GM12878 (cell line): ENCODE measurements around the gene CTDNEP1. TPM values are rescaled to one million over a fixed set of nuclear protein-coding genes. Genes with fewer than 3 reads are reported as not detected.
A peak's percentile ranks its signal among the peaks of the same experiment; 100 is the strongest.

Source experiments
- ATAC-seq: fragments of 200-7000 bp; cut with Tn5 transposase; 3 replicates; pipeline ENCODE4 v1.9.1; 2020; ENCODE audit warnings: mild to moderate bottlenecking, moderate library complexity
- BruUV-seq: library from RNA; stranded (reverse); fragments of 400-500 nt; replicated peaks from 2 replicates; lab custom pipeline; 2021; lab: Mats Ljungman, UMichigan
- CTCF ChIA-PET: fragments of 300-600 bp; sonication (Branson Sonifier 250); formaldehyde crosslinking; extraction: SDS; loops from one replicate; lab custom pipeline; 2021; ENCODE audit warnings: inconsistent platforms; lab: Yijun Ruan, JAX
- POLR2A ChIA-PET: fragments of 350-600 bp; formaldehyde crosslinking; extraction: SDS; loops from one replicate; lab custom pipeline; 2021; ENCODE audit warnings: inconsistent platforms; lab: Charles Lee
- RAD21 ChIA-PET: fragments of 300-600 bp; sonication (Branson Sonifier 250); formaldehyde crosslinking; loops from one replicate; lab custom pipeline; 2023; ENCODE audit warnings: antibody characterized with exemption; ENCODE audit not compliant: unreplicated experiment; lab: Charles Lee
- SMC1A ChIA-PET: fragments of 300-600 bp; sonication (Branson Sonifier 250); formaldehyde crosslinking; loops from one replicate; lab custom pipeline; 2023; ENCODE audit not compliant: unreplicated experiment, uncharacterized antibody; lab: Charles Lee
- DNase-seq: peaks from one replicate; pipeline ENCODE4 v3.0.0-alpha.2; 2011; ENCODE audit warnings: low read depth, low spot score
- FAIRE-seq: peaks from 3 replicates; lab custom pipeline; 2011; peaks lifted over from hg19 to GRCh38; lab: Jason Lieb, UNC
- H2AFZ ChIP-seq: 2 replicates; pipeline ENCODE4 v1.6.0; 2011; ENCODE audit warnings: low read depth, low read length, control low read depth; ENCODE audit not compliant: control insufficient read depth
- H3K27ac ChIP-seq: 2 replicates; pipeline ENCODE4 v1.5.1; 2011; ENCODE audit warnings: control low read depth; ENCODE audit not compliant: control insufficient read depth, insufficient read depth
- H3K27me3 ChIP-seq, 2 experiments: replicated peaks in 1 of 2; 2 replicates each; pipeline versions ENCODE4 v1.6.0 to v1.6.1; 2011; ENCODE audit warnings: low read length in 1 of 2; ENCODE audit not compliant: control insufficient read depth in 2 of 2, insufficient read depth in 2 of 2
- H3K36me3 ChIP-seq, 2 experiments: 2 replicates each; pipeline ENCODE4 v1.5.1; 2011; ENCODE audit warnings: low read length in 1 of 2; ENCODE audit not compliant: control insufficient read depth in 2 of 2, insufficient read depth in 2 of 2
- H3K4me1 ChIP-seq: 2 replicates; pipeline ENCODE4 v1.6.1; 2011; ENCODE audit warnings: mild to moderate bottlenecking, low read length, moderate library complexity, mixed read lengths; ENCODE audit not compliant: control insufficient read depth, insufficient read depth
- H3K4me2 ChIP-seq: 2 replicates; pipeline ENCODE4 v1.6.0; 2011; ENCODE audit warnings: control low read depth; ENCODE audit not compliant: control insufficient read depth, insufficient read depth
- H3K4me3 ChIP-seq: fragments of 200-600 bp; sonication (generic); 2 replicates; pipeline ENCODE4 v1.5.1; 2016
- H3K79me2 ChIP-seq: 2 replicates; pipeline ENCODE4 v1.6.0; 2011; ENCODE audit warnings: low read length; ENCODE audit not compliant: control insufficient read depth, insufficient read depth
- H3K9ac ChIP-seq: 2 replicates; pipeline ENCODE4 v1.8.0; 2011; ENCODE audit warnings: low read length, control low read depth, mixed read lengths; ENCODE audit not compliant: control insufficient read depth, insufficient read depth
- H3K9me3 ChIP-seq: replicated peaks from 3 replicates; pipeline ENCODE4 v1.5.1; 2011; ENCODE audit warnings: mild to moderate bottlenecking, low read length; ENCODE audit not compliant: control insufficient read depth, insufficient read depth
- H4K20me1 ChIP-seq: 2 replicates; pipeline ENCODE4 v1.6.0; 2011; ENCODE audit not compliant: control insufficient read depth, insufficient read depth
- ASH2L ChIP-seq: fragments of 300-600, 200-600 bp; sonication (generic); IDR thresholded peaks from 2 replicates; pipeline ENCODE4 v1.6.1; 2017; ENCODE audit warnings: low read depth, mild to moderate bottlenecking, borderline replicate concordance
- ATF7 ChIP-seq: fragments of 450-650 bp; IDR thresholded peaks from 2 replicates; pipeline ENCODE4 v1.6.1; 2016; ENCODE audit warnings: low read depth, mild to moderate bottlenecking
- GABPA ChIP-seq: IDR thresholded peaks from 2 replicates; pipeline ENCODE4 v1.6.1; 2014; ENCODE audit warnings: antibody characterized with exemption, low read depth, mild to moderate bottlenecking, inconsistent platforms
- HCFC1 ChIP-seq: fragments of 150-350 bp; IDR thresholded peaks from 2 replicates; pipeline ENCODE4 v1.6.1; 2014; ENCODE audit warnings: low read length
- IKZF1 ChIP-seq: fragments of 450-650 bp; conservative IDR thresholded peaks from 2 replicates; pipeline ENCODE4 v1.6.1; 2017; ENCODE audit warnings: antibody characterized with exemption, mild to moderate bottlenecking
- KAT2A ChIP-seq: conservative IDR thresholded peaks from 2 replicates; pipeline ENCODE4 v1.6.1; 2011; ENCODE audit warnings: low read depth, low read length; ENCODE audit not compliant: control insufficient read depth
- NR2C1 ChIP-seq: fragments of 450-650 bp; IDR thresholded peaks from 2 replicates; pipeline ENCODE4 v1.6.1; 2017; ENCODE audit warnings: antibody characterized with exemption, mild to moderate bottlenecking, moderate library complexity
- POLR2A ChIP-seq: IDR thresholded peaks from 2 replicates; pipeline ENCODE4 v1.6.1; 2011; ENCODE audit warnings: low read depth, mild to moderate bottlenecking, low read length
- POLR2AphosphoS5 ChIP-seq: IDR thresholded peaks from 2 replicates; pipeline ENCODE4 v1.6.1; 2011; ENCODE audit warnings: mild to moderate bottlenecking, low read length, inconsistent platforms
- SIN3A ChIP-seq: IDR thresholded peaks from 2 replicates; pipeline ENCODE4 v1.6.1; 2012; ENCODE audit warnings: low read depth, low read length, improper control_type of control experiment
- SREBF1 ChIP-seq: IDR thresholded peaks from 2 replicates; pipeline ENCODE4 v1.6.1; 2012; ENCODE audit warnings: mild to moderate bottlenecking, low read length
- SREBF2 ChIP-seq: IDR thresholded peaks from 2 replicates; pipeline ENCODE4 v1.6.1; 2012; ENCODE audit warnings: mild to moderate bottlenecking, low read length
- SUZ12 ChIP-seq: fragments of 200-600 bp; sonication (generic); IDR thresholded peaks from one replicate; pipeline ENCODE4 v1.6.1; 2018; ENCODE audit warnings: antibody characterized with exemption, mild to moderate bottlenecking; ENCODE audit not compliant: unreplicated experiment
- TCF7 ChIP-seq: IDR thresholded peaks from 2 replicates; pipeline ENCODE4 v1.6.1; 2014; ENCODE audit warnings: antibody characterized with exemption, borderline replicate concordance
- ZNF217 ChIP-seq: fragments of 450-650 bp; IDR thresholded peaks from 2 replicates; pipeline ENCODE4 v1.6.1; 2017; ENCODE audit warnings: antibody characterized with exemption, mild to moderate bottlenecking
- ZNF24 ChIP-seq: fragments of 450-650 bp; IDR thresholded peaks from 2 replicates; pipeline ENCODE4 v1.6.1; 2017; ENCODE audit warnings: antibody characterized with exemption, mild to moderate bottlenecking
- ZNF384 ChIP-seq: IDR thresholded peaks from 2 replicates; pipeline ENCODE4 v1.6.1; 2012; ENCODE audit warnings: low read depth, mild to moderate bottlenecking, low read length, improper control_type of control experiment, borderline replicate concordance
- ZZZ3 ChIP-seq: IDR thresholded peaks from 2 replicates; pipeline ENCODE4 v1.6.1; 2011; ENCODE audit warnings: low read depth; ENCODE audit not compliant: control insufficient read depth, insufficient read length
- WGBS: methylation state at CpG from one replicate; pipeline ENCODE4 v1.1.6; 2016; ENCODE audit warnings: low lambda C conversion rate; ENCODE audit not compliant: insufficient replicate concordance, insufficient coverage; ENCODE audit errors: missing lambda C conversion rate; 5-methylcytosine and 5-hydroxymethylcytosine counted together
- in situ Hi-C: fragments of 300-500 bp; cut with MboI; formaldehyde crosslinking; loops from 9 replicates; pipeline ENCODE4 v1.14.3; 2018; ENCODE audit warnings: mixed read lengths
- intact Hi-C: fragments of 100-400 bp; cut with micrococcal nuclease; formaldehyde crosslinking; loops from one replicate; pipeline ENCODE4 v1.14.2; 2022; ENCODE audit not compliant: unreplicated experiment
- polyA plus RNA-seq, 11 experiments: library from polyadenylated mRNA; depleted of rRNA in 4 of 11; unstranded in 6 of 11; stranded (reverse) in 5 of 11; fragments of >200 nt; fragmentation: Nextera tagmentation in 4 of 11; fragmentation: Illumina TruSeq in 1 of 11; extraction: Ambion mirVana in 4 of 11; extraction: Trizol in 1 of 11; gene quantifications; 1 replicate in 1 of 11; 2 replicates in 10 of 11; pipeline versions ENCODE4 v1.2.1 to v1.2.3, GENCODE V29; 2011 to 2016; ENCODE audit warnings: inconsistent platforms in 2 of 11, missing spikeins in 2 of 11, low read depth in 1 of 11
- total RNA-seq, 4 experiments: library from RNA; depleted of rRNA in 3 of 4; stranded (reverse); fragments of >200 nt in 3 of 4; fragmentation: Illumina TruSeq in 1 of 4; extraction: Trizol in 1 of 4; gene quantifications; 2 replicates each; pipeline versions ENCODE4 v1.2.1 to v1.2.3, GENCODE V29; 2013 to 2021
- TF ChIP-seq, protein P1 (sequence below): fragments of 450-650 bp; IDR thresholded peaks from 2 replicates; pipeline ENCODE4 v1.6.1; 2018; ENCODE audit warnings: borderline replicate concordance, mild to moderate bottlenecking; ENCODE audit not compliant: partially characterized antibody
- TF ChIP-seq, protein P2 (sequence below): fragments of 150-350 bp; IDR thresholded peaks from 2 replicates; pipeline ENCODE4 v1.6.1; 2016; ENCODE audit warnings: low read depth, low read length

The CTDNEP1 gene
- total and polyA plus RNA-seq, 10 of the 15 experiments (the other 5 are each of a cell fraction or from before 2014, with no cell fraction given): 23.7 to 176 (median 30.3) TPM

DNA sequence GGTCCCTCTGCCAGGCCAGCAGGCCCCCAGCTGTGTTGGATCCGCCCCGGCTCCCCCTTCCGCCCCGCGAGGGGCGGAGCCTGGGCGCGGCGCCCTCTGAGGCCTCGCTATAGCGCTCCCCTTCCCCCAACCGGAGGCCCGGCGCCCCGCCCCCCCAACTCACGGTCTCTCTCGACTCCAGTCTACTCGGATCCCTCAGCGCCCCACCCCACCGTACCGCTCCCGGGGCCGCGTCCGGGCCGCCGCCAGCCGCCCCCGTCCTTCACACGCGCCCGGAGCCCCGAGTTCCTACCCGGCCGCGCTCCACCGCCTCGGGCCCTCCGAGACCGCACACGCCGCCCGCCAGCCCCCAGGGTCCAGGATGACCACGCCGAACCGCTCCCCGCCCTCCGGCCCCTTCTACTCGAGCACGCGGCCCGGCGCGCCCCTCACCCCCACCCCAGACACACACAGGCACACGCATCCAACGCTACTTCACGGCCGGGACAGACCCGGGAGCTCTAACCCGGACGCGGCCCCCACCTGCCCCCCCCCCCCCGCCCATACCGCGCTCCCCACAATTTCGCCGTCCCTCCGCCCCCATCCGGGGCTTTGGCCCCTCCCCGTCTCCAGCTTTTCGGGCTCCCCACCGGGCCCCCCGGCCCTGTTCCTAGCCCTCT, 13.6 kb downstream of the CTDNEP1 start:
- ChIA-PET CTCF (interaction anchor here (0.6 to 6.0 kb wide), 3 partner anchors 17 to 271 kb away, joined by 4 to 70 read pairs (median 5); partner anchors contain the start of genes ACADVL and DLG4), SMC1A (interaction anchor here (1.1 to 2.0 kb wide), 3 partner anchors 12 to 18 kb away, joined by 3 to 4 read pairs (median 3); partner anchors contain the start of genes ACADVL and DLG4)
- TF ChIP-seq, protein P1, sequence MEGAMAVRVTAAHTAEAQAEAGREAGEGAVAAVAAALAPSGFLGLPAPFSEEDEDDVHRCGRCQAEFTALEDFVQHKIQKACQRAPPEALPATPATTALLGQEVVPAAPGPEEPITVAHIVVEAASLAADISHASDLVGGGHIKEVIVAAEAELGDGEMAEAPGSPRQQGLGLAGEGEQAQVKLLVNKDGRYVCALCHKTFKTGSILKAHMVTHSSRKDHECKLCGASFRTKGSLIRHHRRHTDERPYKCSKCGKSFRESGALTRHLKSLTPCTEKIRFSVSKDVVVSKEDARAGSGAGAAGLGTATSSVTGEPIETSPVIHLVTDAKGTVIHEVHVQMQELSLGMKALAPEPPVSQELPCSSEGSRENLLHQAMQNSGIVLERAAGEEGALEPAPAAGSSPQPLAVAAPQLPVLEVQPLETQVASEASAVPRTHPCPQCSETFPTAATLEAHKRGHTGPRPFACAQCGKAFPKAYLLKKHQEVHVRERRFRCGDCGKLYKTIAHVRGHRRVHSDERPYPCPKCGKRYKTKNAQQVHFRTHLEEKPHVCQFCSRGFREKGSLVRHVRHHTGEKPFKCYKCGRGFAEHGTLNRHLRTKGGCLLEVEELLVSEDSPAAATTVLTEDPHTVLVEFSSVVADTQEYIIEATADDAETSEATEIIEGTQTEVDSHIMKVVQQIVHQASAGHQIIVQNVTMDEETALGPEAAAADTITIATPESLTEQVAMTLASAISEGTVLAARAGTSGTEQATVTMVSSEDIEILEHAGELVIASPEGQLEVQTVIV: no peak
- 0 out of 2 replicates have a peak, but pooled peaks have one; percentile 28 for TF ChIP-seq SIN3A
- peak; percentile 66 for TF ChIP-seq POLR2A
- TF ChIP-seq KAT2A: no peak
- no peak for TF ChIP-seq HCFC1
- TF ChIP-seq, protein P2, sequence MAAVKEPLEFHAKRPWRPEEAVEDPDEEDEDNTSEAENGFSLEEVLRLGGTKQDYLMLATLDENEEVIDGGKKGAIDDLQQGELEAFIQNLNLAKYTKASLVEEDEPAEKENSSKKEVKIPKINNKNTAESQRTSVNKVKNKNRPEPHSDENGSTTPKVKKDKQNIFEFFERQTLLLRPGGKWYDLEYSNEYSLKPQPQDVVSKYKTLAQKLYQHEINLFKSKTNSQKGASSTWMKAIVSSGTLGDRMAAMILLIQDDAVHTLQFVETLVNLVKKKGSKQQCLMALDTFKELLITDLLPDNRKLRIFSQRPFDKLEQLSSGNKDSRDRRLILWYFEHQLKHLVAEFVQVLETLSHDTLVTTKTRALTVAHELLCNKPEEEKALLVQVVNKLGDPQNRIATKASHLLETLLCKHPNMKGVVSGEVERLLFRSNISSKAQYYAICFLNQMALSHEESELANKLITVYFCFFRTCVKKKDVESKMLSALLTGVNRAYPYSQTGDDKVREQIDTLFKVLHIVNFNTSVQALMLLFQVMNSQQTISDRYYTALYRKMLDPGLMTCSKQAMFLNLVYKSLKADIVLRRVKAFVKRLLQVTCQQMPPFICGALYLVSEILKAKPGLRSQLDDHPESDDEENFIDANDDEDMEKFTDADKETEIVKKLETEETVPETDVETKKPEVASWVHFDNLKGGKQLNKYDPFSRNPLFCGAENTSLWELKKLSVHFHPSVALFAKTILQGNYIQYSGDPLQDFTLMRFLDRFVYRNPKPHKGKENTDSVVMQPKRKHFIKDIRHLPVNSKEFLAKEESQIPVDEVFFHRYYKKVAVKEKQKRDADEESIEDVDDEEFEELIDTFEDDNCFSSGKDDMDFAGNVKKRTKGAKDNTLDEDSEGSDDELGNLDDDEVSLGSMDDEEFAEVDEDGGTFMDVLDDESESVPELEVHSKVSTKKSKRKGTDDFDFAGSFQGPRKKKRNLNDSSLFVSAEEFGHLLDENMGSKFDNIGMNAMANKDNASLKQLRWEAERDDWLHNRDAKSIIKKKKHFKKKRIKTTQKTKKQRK: no peak
- TF ChIP-seq ZNF217: no peak
- no peak for TF ChIP-seq SUZ12
- no peak for TF ChIP-seq ZZZ3
- 0 out of 2 replicates have a peak, but pooled peaks have one; percentile 17 for TF ChIP-seq NR2C1
- TF ChIP-seq ATF7: no peak
- peak; percentile 55; the same call in 1 of the 2 replicates for TF ChIP-seq POLR2AphosphoS5
- no peak for TF ChIP-seq SREBF1
- no peak for TF ChIP-seq ZNF384
- no peak for TF ChIP-seq GABPA
- TF ChIP-seq ZNF24: no peak
- no peak for TF ChIP-seq TCF7
- no peak for TF ChIP-seq SREBF2
- 0 out of 2 replicates have a peak, but pooled peaks have one; percentile 21 for TF ChIP-seq IKZF1
- no peak for TF ChIP-seq ASH2L

More for the DNA sequence above, 13.6 kb downstream of the CTDNEP1 start:
- WGBS: 2% methylated on average over 20 of the region's 73 CpGs
- no peak overlapping the region for H2AFZ ChIP-seq
- H3K36me3 ChIP-seq: peaks cover 6 to 14% of the 10 kb centered on the region in 2 experiments
- peak overlapping the region; percentile 70 for H3K4me3 ChIP-seq
- H3K4me2 ChIP-seq: peak overlapping the region; percentile 49; the same call in 1 of the 2 replicates
- FAIRE-seq: no peak
- no peaks in the 10 kb centered on the region for H3K9me3 ChIP-seq
- intact Hi-C loops (loop anchor here (2.0 kb wide), 1 partner anchor 23 kb away; no protein-coding TSS in a partner anchor), in situ Hi-C loops (no loop called here)
- no peak for DNase-seq
- peaks cover 25% of the 10 kb centered on the region for H3K4me1 ChIP-seq
- H3K27ac ChIP-seq: peak overlapping the region; percentile 74
- H4K20me1 ChIP-seq: no peaks in the 10 kb centered on the region
- RAD21 ChIA-PET: interaction anchor here (0.7 to 6.3 kb wide), 7 partner anchors 12 to 198 kb away, joined by 3 to 51 read pairs (median 5); partner anchors contain the start of genes ACADVL, CTDNEP1, DLG4 and ELP5
- H3K9ac ChIP-seq: peak overlapping the region; percentile 95
- H3K27me3 ChIP-seq: no peaks in the 10 kb centered on the region
- BruUV-seq: no TSS peak
- peak; percentile 54 for ATAC-seq
- H3K79me2 ChIP-seq: peaks cover 62% of the 10 kb centered on the region
- POLR2A ChIA-PET: interaction anchor here (0.6 to 7.3 kb wide), 6 partner anchors 12 to 1728 kb away, joined by 3 to 99 read pairs (median 8); partner anchors contain the start of genes ACADVL, CTDNEP1, CYB5D1 and DLG4
